ENCODE data around the gene GSTP1.
"Not testable (repeated sequence)": the region's sequence is repeated elsewhere in the genome, so short reads cannot be mapped to it uniquely, and the experiment has no call there.

GSTP1 gene

GRCh38 chr11:67576735-67577475 is 6.7 kb upstream of the GSTP1 start:
- Mint-ChIP-seq H3K36me3 (ENCODE audit: insufficient read depth) (no peaks in the 10 kb centered on the region), H3K4me3 (no peak overlapping the region), H3K4me1 (ENCODE audit: low read depth in 2 of 2) (peaks cover 6 to 10% of the 10 kb centered on the region in 2 donors), H3K27ac (peak overlapping the region in 1 of 2 donors; percentile 4), H3K9me3 (no peaks in the 10 kb centered on the region), H3K27me3 (peaks cover 12 to 53% of the 10 kb centered on the region in 2 donors)
- no peak for ATAC-seq (replicated peaks)
- no peak for DNase-seq

- peaks cover 4% of the 10 kb centered on the region for H3K36me3 Mint-ChIP-seq (ENCODE audit: insufficient read depth)
- H3K27me3 Mint-ChIP-seq: peaks cover 7 to 45% of the 10 kb centered on the region in 2 donors
- ATAC-seq (replicated peaks): no peak
- H3K9me3 Mint-ChIP-seq: no peaks in the 10 kb centered on the region
- no peak overlapping the region for H3K27ac Mint-ChIP-seq
- H3K4me3 Mint-ChIP-seq: no peak overlapping the region
- DNase-seq: no peak
- peaks cover 15 to 18% of the 10 kb centered on the region in 2 donors for H3K4me1 Mint-ChIP-seq (ENCODE audit: low read depth in 2 of 2)
These were observed 5.7 kb upstream of the GSTP1 start for GRCh38 chr11:67577951-67578350.

GRCh38 chr11:67581469-67581868 is 2.1 kb upstream of the GSTP1 start:
- H3K9me3 Mint-ChIP-seq: no peaks in the 10 kb centered on the region
- no peak overlapping the region for H3K4me3 Mint-ChIP-seq
- no peak overlapping the region for H3K27ac Mint-ChIP-seq

GRCh38 chr11:67582011-67582410 is 1.6 kb upstream of the GSTP1 start:
- Mint-ChIP-seq H3K4me3 (peak overlapping the region; percentile 79 to 85), H3K36me3 (ENCODE audit: insufficient read depth) (peaks cover 20% of the 10 kb centered on the region), H3K9me3 (no peaks in the 10 kb centered on the region), H3K27me3 (peaks cover 0 to 8% of the 10 kb centered on the region in 2 donors), H3K4me1 (ENCODE audit: low read depth in 2 of 2) (peaks cover 29 to 39% of the 10 kb centered on the region in 2 donors), H3K27ac (peak overlapping the region in 1 of 2 donors; percentile 54)
- no peak for DNase-seq
- ATAC-seq (replicated peaks): no peak

More at GRCh38 chr11:67581469-67581868, 2.1 kb upstream of the GSTP1 start:
- peaks cover 29 to 38% of the 10 kb centered on the region in 2 donors for H3K4me1 Mint-ChIP-seq (ENCODE audit: low read depth in 2 of 2)
- DNase-seq: no peak
- peaks cover 15% of the 10 kb centered on the region for H3K36me3 Mint-ChIP-seq (ENCODE audit: insufficient read depth)
- ATAC-seq (replicated peaks): no peak
- peaks cover 0 to 13% of the 10 kb centered on the region in 2 donors for H3K27me3 Mint-ChIP-seq

GRCh38 chr11:67584205-67584880 is 731 bp downstream of the GSTP1 start:
- no peak for DNase-seq
- H3K4me1 Mint-ChIP-seq (ENCODE audit: low read depth in 2 of 2): peaks cover 25 to 39% of the 10 kb centered on the region in 2 donors
- H3K27me3 Mint-ChIP-seq: no peaks in the 10 kb centered on the region
- peak overlapping the region; percentile 79 to 85 for H3K4me3 Mint-ChIP-seq
- H3K36me3 Mint-ChIP-seq (ENCODE audit: insufficient read depth): peaks cover 20% of the 10 kb centered on the region
- H3K27ac Mint-ChIP-seq: peak overlapping the region; percentile 84 to 88
- ATAC-seq (replicated peaks): no peak
- H3K9me3 Mint-ChIP-seq: no peaks in the 10 kb centered on the region

GRCh38 chr11:67584881-67585873 is 1.6 kb downstream of the GSTP1 start:
- Mint-ChIP-seq H3K4me3 (peak overlapping the region; percentile 79 to 85), H3K4me1 (ENCODE audit: low read depth in 2 of 2) (peaks cover 23 to 34% of the 10 kb centered on the region in 2 donors), H3K27me3 (no peaks in the 10 kb centered on the region), H3K27ac (peak overlapping the region; percentile 84 to 88), H3K9me3 (no peaks in the 10 kb centered on the region), H3K36me3 (ENCODE audit: insufficient read depth) (peaks cover 20% of the 10 kb centered on the region)
- no peak for DNase-seq
- no peak for ATAC-seq (replicated peaks)

- peaks cover 20% of the 10 kb centered on the region for H3K36me3 Mint-ChIP-seq (ENCODE audit: insufficient read depth)
- H3K4me3 Mint-ChIP-seq: peak overlapping the region in 1 of 2 donors; percentile 85
- DNase-seq (no peak), ATAC-seq (replicated peaks) (no peak)
- peaks cover 23 to 34% of the 10 kb centered on the region in 2 donors for H3K4me1 Mint-ChIP-seq (ENCODE audit: low read depth in 2 of 2)
- peak overlapping the region in 1 of 2 donors; percentile 84 for H3K27ac Mint-ChIP-seq
- H3K9me3 Mint-ChIP-seq: no peaks in the 10 kb centered on the region
- H3K27me3 Mint-ChIP-seq: no peaks in the 10 kb centered on the region
These were observed 2.3 kb downstream of the GSTP1 start for GRCh38 chr11:67585911-67586310.

GRCh38 chr11:67586568-67587250 is 3.1 kb downstream of the GSTP1 start:
- peaks cover 23 to 34% of the 10 kb centered on the region in 2 donors for H3K4me1 Mint-ChIP-seq (ENCODE audit: low read depth in 2 of 2)
- H3K36me3 Mint-ChIP-seq (ENCODE audit: insufficient read depth): peaks cover 20% of the 10 kb centered on the region
- H3K4me3 Mint-ChIP-seq: no peak overlapping the region
- H3K27me3 Mint-ChIP-seq: no peaks in the 10 kb centered on the region
- no peaks in the 10 kb centered on the region for H3K9me3 Mint-ChIP-seq
- ATAC-seq (replicated peaks): no peak
- peak overlapping the region; percentile 74 to 84 for H3K27ac Mint-ChIP-seq
- no peak for DNase-seq

- Mint-ChIP-seq H3K27me3 (no peaks in the 10 kb centered on the region), H3K36me3 (ENCODE audit: insufficient read depth) (peaks cover 16% of the 10 kb centered on the region), H3K27ac (peak overlapping the region in 1 of 2 donors; percentile 36), H3K4me1 (ENCODE audit: low read depth in 2 of 2) (peaks cover 12 to 26% of the 10 kb centered on the region in 2 donors), H3K9me3 (no peaks in the 10 kb centered on the region), H3K4me3 (no peak overlapping the region)
- ATAC-seq (replicated peaks) (no peak), DNase-seq (no peak)
These were observed 4.5 kb downstream of the GSTP1 start for GRCh38 chr11:67588136-67588503.

- H3K4me3 Mint-ChIP-seq; H3K27ac Mint-ChIP-seq; DNase-seq; H3K9me3 Mint-ChIP-seq; H3K27me3 Mint-ChIP-seq; ATAC-seq (replicated peaks): not testable (repeated sequence)
- H3K36me3 Mint-ChIP-seq (ENCODE audit: insufficient read depth): peaks cover 16% of the 10 kb centered on the region
- H3K4me1 Mint-ChIP-seq (ENCODE audit: low read depth in 2 of 2): peaks cover 9 to 24% of the 10 kb centered on the region in 2 donors
These were observed 5.3 kb downstream of the GSTP1 start for GRCh38 chr11:67588899-67589415.

- ATAC-seq (replicated peaks) (no peak), DNase-seq (no peak)
- Mint-ChIP-seq H3K27me3 (no peaks in the 10 kb centered on the region), H3K4me1 (ENCODE audit: low read depth in 2 of 2) (peaks cover 0 to 2% of the 10 kb centered on the region in 2 donors), H3K36me3 (ENCODE audit: insufficient read depth) (peaks cover 4% of the 10 kb centered on the region), H3K4me3 (no peak overlapping the region), H3K27ac (no peak overlapping the region), H3K9me3 (no peaks in the 10 kb centered on the region)
These were observed 9.4 kb downstream of the GSTP1 start for GRCh38 chr11:67592880-67593564.

GRCh38 chr11:67593565-67593905 is 9.9 kb downstream of the GSTP1 start:
- H3K4me3 Mint-ChIP-seq: no peak overlapping the region
- ATAC-seq (replicated peaks) (no peak), DNase-seq (no peak)
- H3K9me3 Mint-ChIP-seq: no peaks in the 10 kb centered on the region
- no peaks in the 10 kb centered on the region for H3K27me3 Mint-ChIP-seq
- no peaks in the 10 kb centered on the region for H3K4me1 Mint-ChIP-seq (ENCODE audit: low read depth in 2 of 2)
- H3K36me3 Mint-ChIP-seq (ENCODE audit: insufficient read depth): peaks cover 4% of the 10 kb centered on the region
- no peak overlapping the region for H3K27ac Mint-ChIP-seq
